ENCODE measurements around the gene WNT7A. TPM values are rescaled to one million over a fixed set of nuclear protein-coding genes. Genes with fewer than 3 reads are reported as not detected.
A peak's percentile ranks its signal among the peaks of the same experiment; 100 is the strongest.

Gene WNT7A
- total RNA-seq, 2 experiments from 2014 or later: 22.4 to 24.7 TPM

DNA sequence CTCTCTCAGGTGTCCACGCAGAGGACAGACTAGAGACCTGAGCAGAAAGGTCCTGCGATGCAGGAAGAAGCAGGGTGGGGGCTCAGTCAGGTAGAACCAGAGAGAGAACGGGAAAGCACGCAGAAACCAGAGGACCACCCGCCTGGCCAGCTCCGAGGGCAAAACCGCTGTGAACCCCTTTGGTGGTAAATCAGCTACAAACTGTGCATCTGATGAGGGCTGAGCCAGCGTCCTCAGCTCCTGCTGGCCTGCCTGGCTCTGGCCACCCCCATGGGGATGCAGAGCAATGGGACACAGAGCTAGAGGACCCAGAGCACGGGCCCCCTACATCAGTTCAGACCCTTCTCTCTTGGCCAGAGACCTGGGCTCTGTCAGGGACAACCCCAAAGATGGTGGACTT, 44.6 kb downstream of the WNT7A start:
- ATAC-seq (ENCODE audit: poor library complexity) (no peak), DNase-seq (no peak)
- peaks cover 7% of the 10 kb centered on the region for H3K4me1 ChIP-seq (ENCODE audit: insufficient read depth, low read length)
- H3K36me3 ChIP-seq (ENCODE audit: insufficient read depth, low read length): peaks cover 4% of the 10 kb centered on the region
- intact Hi-C loops (cut with DNase I, micrococcal nuclease): no loop called here
- no peak overlapping the region for H3K27ac ChIP-seq (ENCODE audit: low read depth in 1 of 2, low read length in 2 of 2)
- ChIA-PET POLR2A (no interaction called here), CTCF (no interaction called here)
- Mint-ChIP-seq H3K27me3 (no peaks in the 10 kb centered on the region), H3K27ac (no peak overlapping the region), H3K9me3 (no peaks in the 10 kb centered on the region), H3K4me3 (no peak overlapping the region), H3K36me3 (ENCODE audit: low read depth) (peaks cover 16% of the 10 kb centered on the region), H3K4me1 (ENCODE audit: low read depth) (peaks cover 23% of the 10 kb centered on the region)
- no peaks in the 10 kb centered on the region for H3K9me3 ChIP-seq (ENCODE audit: control insufficient read depth in 1 of 2, insufficient read depth in 1 of 2, low read length in 2 of 2)
- no peak overlapping the region for H3K4me3 ChIP-seq (ENCODE audit: low read length)
- TF ChIP-seq, protein P1, sequence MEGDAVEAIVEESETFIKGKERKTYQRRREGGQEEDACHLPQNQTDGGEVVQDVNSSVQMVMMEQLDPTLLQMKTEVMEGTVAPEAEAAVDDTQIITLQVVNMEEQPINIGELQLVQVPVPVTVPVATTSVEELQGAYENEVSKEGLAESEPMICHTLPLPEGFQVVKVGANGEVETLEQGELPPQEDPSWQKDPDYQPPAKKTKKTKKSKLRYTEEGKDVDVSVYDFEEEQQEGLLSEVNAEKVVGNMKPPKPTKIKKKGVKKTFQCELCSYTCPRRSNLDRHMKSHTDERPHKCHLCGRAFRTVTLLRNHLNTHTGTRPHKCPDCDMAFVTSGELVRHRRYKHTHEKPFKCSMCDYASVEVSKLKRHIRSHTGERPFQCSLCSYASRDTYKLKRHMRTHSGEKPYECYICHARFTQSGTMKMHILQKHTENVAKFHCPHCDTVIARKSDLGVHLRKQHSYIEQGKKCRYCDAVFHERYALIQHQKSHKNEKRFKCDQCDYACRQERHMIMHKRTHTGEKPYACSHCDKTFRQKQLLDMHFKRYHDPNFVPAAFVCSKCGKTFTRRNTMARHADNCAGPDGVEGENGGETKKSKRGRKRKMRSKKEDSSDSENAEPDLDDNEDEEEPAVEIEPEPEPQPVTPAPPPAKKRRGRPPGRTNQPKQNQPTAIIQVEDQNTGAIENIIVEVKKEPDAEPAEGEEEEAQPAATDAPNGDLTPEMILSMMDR (IDR thresholded peaks at IDR 0.05): no peak
- no peaks in the 10 kb centered on the region for H3K27me3 ChIP-seq (ENCODE audit: control insufficient read depth in 1 of 2, insufficient read depth in 2 of 2, low read length in 2 of 2)

DNA sequence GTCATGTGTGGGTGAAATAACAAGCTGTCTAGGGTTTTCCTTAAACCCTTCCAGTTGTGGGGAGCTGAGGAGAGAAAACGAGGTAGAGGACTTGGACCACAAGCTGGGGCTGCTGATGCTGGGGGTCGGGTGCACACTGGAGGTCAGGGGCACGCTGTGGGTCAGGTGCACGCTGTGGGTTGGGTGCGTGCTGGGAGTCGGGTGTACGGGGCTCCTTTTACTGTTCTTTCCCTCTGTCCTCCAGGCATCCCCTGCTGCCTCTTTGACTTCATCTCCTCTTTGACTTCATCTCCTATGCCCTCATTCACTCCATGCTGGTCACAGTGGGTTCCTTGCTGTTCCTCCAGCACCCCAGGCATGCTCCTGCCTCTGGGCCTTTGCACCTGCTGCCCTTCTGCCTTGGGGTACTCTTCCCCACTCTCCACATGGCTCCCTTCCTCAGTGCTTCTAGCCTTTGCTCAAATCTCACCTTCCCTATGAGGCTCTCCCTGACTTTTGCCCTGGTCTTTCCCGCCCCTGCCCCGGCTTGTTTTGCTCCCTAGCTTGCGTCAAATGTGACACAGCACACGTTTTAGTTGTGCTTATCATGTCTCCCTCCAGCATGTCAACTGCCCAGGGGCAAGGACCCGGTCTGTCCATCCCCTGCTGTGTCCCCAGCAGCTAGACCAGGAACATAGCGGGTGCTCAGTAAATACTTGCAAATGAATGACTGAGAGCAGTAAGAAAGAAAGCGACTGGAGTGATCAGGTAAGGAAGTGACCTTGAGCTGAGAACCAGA, 45.4 kb downstream of the WNT7A start:
- Mint-ChIP-seq H3K4me3 (no peak overlapping the region), H3K27me3 (no peaks in the 10 kb centered on the region), H3K9me3 (no peaks in the 10 kb centered on the region), H3K4me1 (ENCODE audit: low read depth) (peaks cover 23% of the 10 kb centered on the region), H3K27ac (no peak overlapping the region), H3K36me3 (ENCODE audit: low read depth) (peaks cover 22% of the 10 kb centered on the region)
- H3K4me3 ChIP-seq (ENCODE audit: low read length): no peak overlapping the region
- ATAC-seq (ENCODE audit: poor library complexity) (no peak), DNase-seq (no peak)
- no peaks in the 10 kb centered on the region for H3K9me3 ChIP-seq (ENCODE audit: control insufficient read depth in 1 of 2, insufficient read depth in 1 of 2, low read length in 2 of 2)
- CTCF ChIA-PET: no interaction called here
- no peak overlapping the region for H3K27ac ChIP-seq (ENCODE audit: low read depth in 1 of 2, low read length in 2 of 2)
- POLR2A ChIA-PET: no interaction called here
- peaks cover 7% of the 10 kb centered on the region for H3K4me1 ChIP-seq (ENCODE audit: insufficient read depth, low read length)
- no peaks in the 10 kb centered on the region for H3K27me3 ChIP-seq (ENCODE audit: control insufficient read depth in 1 of 2, insufficient read depth in 2 of 2, low read length in 2 of 2)
- peaks cover 6% of the 10 kb centered on the region for H3K36me3 ChIP-seq (ENCODE audit: insufficient read depth, low read length)
- intact Hi-C loops (cut with DNase I, micrococcal nuclease): no loop called here
- TF ChIP-seq, protein P1 (IDR thresholded peaks at IDR 0.05): no peak

DNA sequence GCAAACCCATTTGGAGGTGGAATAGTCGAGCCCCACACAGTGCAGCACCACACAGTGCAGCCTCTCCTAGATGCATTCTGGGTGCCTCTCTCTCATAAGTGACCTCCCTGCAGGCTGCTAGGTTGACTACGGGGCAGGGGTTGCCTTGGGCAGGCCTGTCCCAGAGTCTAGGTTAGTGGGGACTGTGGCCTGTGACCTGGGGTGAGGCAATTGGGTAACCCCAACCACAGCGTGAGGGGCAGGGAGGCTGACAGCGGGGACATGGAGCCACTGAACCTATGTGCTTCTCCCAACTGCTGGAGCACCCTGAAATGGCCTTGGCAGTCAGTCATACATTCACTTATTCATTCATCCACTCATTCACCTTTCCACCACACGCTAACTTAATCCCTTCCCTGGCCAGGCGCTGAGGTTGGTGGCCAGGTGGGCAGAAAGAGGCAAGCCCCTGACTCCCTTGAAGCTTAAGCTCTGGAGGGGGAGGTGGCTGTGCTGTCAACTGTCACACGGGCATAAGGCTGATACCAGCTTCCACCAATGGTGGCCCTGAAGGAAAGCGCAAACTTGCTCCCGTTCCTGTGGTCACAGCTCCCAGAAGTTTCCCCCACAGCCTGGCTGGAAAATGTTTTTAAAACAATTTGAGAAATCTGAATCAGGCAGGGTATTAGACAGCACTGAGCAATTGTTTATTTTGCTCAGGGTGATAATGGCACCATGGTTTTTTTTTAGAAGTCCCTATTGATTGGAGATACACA, 46.2 kb downstream of the WNT7A start:
- H3K27me3 Mint-ChIP-seq: no peaks in the 10 kb centered on the region
- peak overlapping the region; percentile 9 for H3K27ac Mint-ChIP-seq
- TF ChIP-seq, protein P1 (IDR thresholded peaks at IDR 0.05): no peak
- H3K36me3 Mint-ChIP-seq (ENCODE audit: low read depth): peaks cover 29% of the 10 kb centered on the region
- H3K27ac ChIP-seq (ENCODE audit: low read depth in 1 of 2, low read length in 2 of 2): no peak overlapping the region
- intact Hi-C loops (cut with DNase I, micrococcal nuclease): no loop called here
- H3K36me3 ChIP-seq (ENCODE audit: insufficient read depth, low read length): peaks cover 6% of the 10 kb centered on the region
- ChIA-PET POLR2A (no interaction called here), CTCF (no interaction called here)
- no peak for ATAC-seq (ENCODE audit: poor library complexity)
- DNase-seq: no peak
- no peaks in the 10 kb centered on the region for H3K9me3 ChIP-seq (ENCODE audit: control insufficient read depth in 1 of 2, insufficient read depth in 1 of 2, low read length in 2 of 2)
- peaks cover 7% of the 10 kb centered on the region for H3K4me1 ChIP-seq (ENCODE audit: insufficient read depth, low read length)
- no peak overlapping the region for H3K4me3 Mint-ChIP-seq
- H3K9me3 Mint-ChIP-seq: no peaks in the 10 kb centered on the region
- H3K27me3 ChIP-seq (ENCODE audit: control insufficient read depth in 1 of 2, insufficient read depth in 2 of 2, low read length in 2 of 2): no peaks in the 10 kb centered on the region
- peaks cover 23% of the 10 kb centered on the region for H3K4me1 Mint-ChIP-seq (ENCODE audit: low read depth)
- H3K4me3 ChIP-seq (ENCODE audit: low read length): no peak overlapping the region

All from CD4-positive, alpha-beta T cell (primary cell).